GM20000 (cell line): Measurements from ENCODE around the gene ZC3H8.

ENCODE experiments used
- DNase-seq: peaks from one replicate; pipeline ENCODE4 v3.0.0; 2012; ENCODE audit warnings: low spot score
- CTCF ChIP-seq: IDR thresholded peaks from 2 replicates; pipeline ENCODE4 v1.5.1; 2012; ENCODE audit warnings: mild to moderate bottlenecking, control low read depth; ENCODE audit errors: extremely low read depth, missing control alignments

ZC3H8 gene

GRCh38 chr2:112173646-112174319 is 81.1 kb downstream of the ZC3H8 start:
- DNase-seq: no peak
- TF ChIP-seq CTCF: no peak

- DNase-seq: no peak
- TF ChIP-seq CTCF: no peak
Measured at GRCh38 chr2:112170495-112170894, 84.3 kb downstream of the ZC3H8 start.

- TF ChIP-seq CTCF: no peak
- no peak for DNase-seq
Measured at GRCh38 chr2:112168422-112169124, 86.3 kb downstream of the ZC3H8 start.

- no peak for DNase-seq
- TF ChIP-seq CTCF: no peak
Measured at GRCh38 chr2:112166806-112167499, 87.9 kb downstream of the ZC3H8 start.

- DNase-seq: no peak
- no peak for TF ChIP-seq CTCF
Measured at GRCh38 chr2:112165296-112165695, 89.5 kb downstream of the ZC3H8 start.

GRCh38 chr2:112164876-112165275 is 90.0 kb downstream of the ZC3H8 start:
- no peak for DNase-seq
- no peak for TF ChIP-seq CTCF

- no peak for DNase-seq
Measured at GRCh38 chr2:112163541-112163981, 91.3 kb downstream of the ZC3H8 start.

More at GRCh38 chr2:112163541-112163981, 91.3 kb downstream of the ZC3H8 start:
- no peak for TF ChIP-seq CTCF
